Vagina (tissue), 2 donors: ENCODE data around the gene CD81. TPM values are rescaled to one million over a fixed set of nuclear protein-coding genes. Genes with fewer than 3 reads are reported as not detected.

Experiments
- DNase-seq, 2 donors: peaks; one replicate each; pipeline ENCODE4 v3.0.0-alpha.2; 2017; ENCODE audit errors: extremely low spot score in 2 of 2
- H3K27ac ChIP-seq: fragments of 200-600 bp; sonication (generic); one replicate; pipeline ENCODE4 v1.5.1; 2019
- H3K27me3 ChIP-seq: fragments of 200-600 bp; sonication (generic); one replicate; pipeline ENCODE4 v1.5.1; 2019
- H3K36me3 ChIP-seq, 2 donors: fragments of 200-600 bp; sonication (generic); one replicate each; pipeline ENCODE4 v1.5.1; 2017 to 2019
- H3K4me1 ChIP-seq: fragments of 200-600 bp; sonication (generic); one replicate; pipeline ENCODE4 v1.5.1; 2019
- H3K4me3 ChIP-seq, 2 donors: fragments of 200-600 bp; sonication (generic); 1 replicate in 1 of 2; 2 replicates in 1 of 2; pipeline ENCODE4 v1.5.1; 2016 to 2019
- H3K9me3 ChIP-seq: fragments of 200-600 bp; sonication (generic); one replicate; pipeline ENCODE4 v1.5.1; 2019
- POLR2A ChIP-seq, 2 donors: fragments of 450-650 bp; IDR thresholded peaks; one replicate each; pipeline ENCODE4 v1.6.1; 2017; ENCODE audit warnings: antibody characterized with exemption in 2 of 2, mild to moderate bottlenecking in 2 of 2, moderate library complexity in 2 of 2
- POLR2AphosphoS5 ChIP-seq, 2 donors: sonication (generic); formaldehyde crosslinking; IDR thresholded peaks; one replicate each; pipeline ENCODE4 v1.9.0; 2017; ENCODE audit warnings: antibody characterized with exemption in 2 of 2, mild to moderate bottlenecking in 2 of 2, low read depth in 1 of 2; ENCODE audit not compliant: insufficient read depth in 1 of 2
- intact Hi-C: fragments of 100-400 bp; cut with DNase I; formaldehyde crosslinking; loops from one replicate; pipeline ENCODE4 v1.15.1; 2023
- total RNA-seq: library from RNA; depleted of rRNA; stranded (reverse); fragments of >200 nt; gene quantifications from one replicate; pipeline ENCODE4 v1.2.3, GENCODE V29; 2016
- TF ChIP-seq, protein P1 (sequence below), 3 experiments: fragments of 450-650 bp in 2 of 3; fragments of 200-600 bp in 1 of 3; sonication (generic) in 1 of 3; IDR thresholded peaks; one replicate each; pipeline ENCODE4 v1.5.1; 2017 to 2019; ENCODE audit warnings: antibody characterized with exemption in 3 of 3, mild to moderate bottlenecking in 2 of 3, moderate library complexity in 2 of 3

Gene CD81
- total RNA-seq, 1 donor from 2014 or later = 526 TPM

GRCh38 chr11:2383852-2384804, 7.0 kb downstream of the CD81 start:
- no peak for DNase-seq

GRCh38 chr11:2385156-2386151, 8.3 kb downstream of the CD81 start:
- peaks cover 100% of the 10 kb centered on the region for H3K4me1 ChIP-seq
- TF ChIP-seq, protein P1, sequence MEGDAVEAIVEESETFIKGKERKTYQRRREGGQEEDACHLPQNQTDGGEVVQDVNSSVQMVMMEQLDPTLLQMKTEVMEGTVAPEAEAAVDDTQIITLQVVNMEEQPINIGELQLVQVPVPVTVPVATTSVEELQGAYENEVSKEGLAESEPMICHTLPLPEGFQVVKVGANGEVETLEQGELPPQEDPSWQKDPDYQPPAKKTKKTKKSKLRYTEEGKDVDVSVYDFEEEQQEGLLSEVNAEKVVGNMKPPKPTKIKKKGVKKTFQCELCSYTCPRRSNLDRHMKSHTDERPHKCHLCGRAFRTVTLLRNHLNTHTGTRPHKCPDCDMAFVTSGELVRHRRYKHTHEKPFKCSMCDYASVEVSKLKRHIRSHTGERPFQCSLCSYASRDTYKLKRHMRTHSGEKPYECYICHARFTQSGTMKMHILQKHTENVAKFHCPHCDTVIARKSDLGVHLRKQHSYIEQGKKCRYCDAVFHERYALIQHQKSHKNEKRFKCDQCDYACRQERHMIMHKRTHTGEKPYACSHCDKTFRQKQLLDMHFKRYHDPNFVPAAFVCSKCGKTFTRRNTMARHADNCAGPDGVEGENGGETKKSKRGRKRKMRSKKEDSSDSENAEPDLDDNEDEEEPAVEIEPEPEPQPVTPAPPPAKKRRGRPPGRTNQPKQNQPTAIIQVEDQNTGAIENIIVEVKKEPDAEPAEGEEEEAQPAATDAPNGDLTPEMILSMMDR (IDR thresholded peaks at IDR 0.05) = no peak
- TF ChIP-seq POLR2AphosphoS5 (IDR thresholded peaks at IDR 0.05; ENCODE audit: insufficient read depth in 1 of 2, low read depth in 1 of 2) (no peak), POLR2A (IDR thresholded peaks at IDR 0.05) (no peak)
- intact Hi-C loops = no loop called here
- H3K27ac ChIP-seq = peak overlapping the region; percentile 98
- no peak for DNase-seq
- no peaks in the 10 kb centered on the region for H3K27me3 ChIP-seq
- peaks cover 0 to 7% of the 10 kb centered on the region in 2 donors for H3K36me3 ChIP-seq
- no peak overlapping the region for H3K4me3 ChIP-seq
- H3K9me3 ChIP-seq = no peaks in the 10 kb centered on the region

More at GRCh38 chr11:2383852-2384804, 7.0 kb downstream of the CD81 start:
- Histone ChIP-seq H3K4me1 (peaks cover 100% of the 10 kb centered on the region), H3K4me3 (peak overlapping the region; percentile 27 to 40), H3K36me3 (peaks cover 0 to 7% of the 10 kb centered on the region in 2 donors), H3K9me3 (no peaks in the 10 kb centered on the region), H3K27me3 (no peaks in the 10 kb centered on the region), H3K27ac (peak overlapping the region; percentile 98)
- TF ChIP-seq POLR2A (IDR thresholded peaks at IDR 0.05) (no peak), POLR2AphosphoS5 (IDR thresholded peaks at IDR 0.05; ENCODE audit: insufficient read depth in 1 of 2, low read depth in 1 of 2) (no peak)
- TF ChIP-seq, protein P1 (IDR thresholded peaks at IDR 0.05) = no peak
- intact Hi-C loops = no loop called here

DNA sequence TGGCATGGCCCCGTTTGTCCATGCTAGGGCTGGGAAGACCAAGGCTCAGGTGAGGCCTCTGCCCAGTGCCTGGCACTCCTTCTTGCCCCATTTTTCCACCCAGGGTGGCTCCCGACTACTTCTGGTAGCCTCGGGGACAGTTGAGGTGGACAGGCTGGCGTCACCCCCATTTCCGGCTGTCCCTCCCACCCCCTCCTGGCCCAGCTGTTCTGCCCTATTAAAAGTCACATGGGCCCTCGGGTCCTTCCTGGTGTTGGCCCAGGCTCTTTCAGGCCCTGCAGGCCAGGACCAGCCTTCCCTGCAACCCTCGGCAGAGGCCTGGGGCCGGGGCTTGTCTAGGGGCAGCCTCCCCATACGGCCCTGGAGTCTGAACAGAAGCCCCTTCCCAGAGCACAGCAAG, 9.5 kb downstream of the CD81 start:
- H3K36me3 ChIP-seq = peaks cover 0 to 7% of the 10 kb centered on the region in 2 donors
- DNase-seq = no peak
- TF ChIP-seq POLR2A (IDR thresholded peaks at IDR 0.05) (no peak), POLR2AphosphoS5 (IDR thresholded peaks at IDR 0.05; ENCODE audit: insufficient read depth in 1 of 2, low read depth in 1 of 2) (no peak)
- TF ChIP-seq, protein P1 (IDR thresholded peaks at IDR 0.05) = no peak
- intact Hi-C loops = no loop called here
- peaks cover 100% of the 10 kb centered on the region for H3K4me1 ChIP-seq
- peak overlapping the region; percentile 81 for H3K27ac ChIP-seq
- H3K27me3 ChIP-seq = no peaks in the 10 kb centered on the region
- H3K9me3 ChIP-seq = no peaks in the 10 kb centered on the region
- H3K4me3 ChIP-seq = peak overlapping the region; percentile 0 to 19

GRCh38 chr11:2387266-2387987, 10.3 kb downstream of the CD81 start:
- Histone ChIP-seq H3K36me3 (peaks cover 0 to 12% of the 10 kb centered on the region in 2 donors), H3K27me3 (no peaks in the 10 kb centered on the region), H3K4me1 (peaks cover 100% of the 10 kb centered on the region), H3K4me3 (peak overlapping the region; percentile 0 to 19), H3K9me3 (no peaks in the 10 kb centered on the region), H3K27ac (peak overlapping the region; percentile 81)
- intact Hi-C loops = no loop called here
- TF ChIP-seq POLR2A (IDR thresholded peaks at IDR 0.05) (no peak), POLR2AphosphoS5 (IDR thresholded peaks at IDR 0.05; ENCODE audit: insufficient read depth in 1 of 2, low read depth in 1 of 2) (no peak)
- TF ChIP-seq, protein P1 (IDR thresholded peaks at IDR 0.05) = no peak
- DNase-seq = no peak
